Endothelial cell of umbilical vein (primary cell): ENCODE data around the gene KIAA0753. TPM values are rescaled to one million over a fixed set of nuclear protein-coding genes. Genes with fewer than 3 reads are reported as not detected.

Experiments
- BruUV-seq: library from RNA; stranded (reverse); fragments of 400-500 nt; replicated peaks from 2 replicates; lab custom pipeline; 2021; lab: Mats Ljungman, UMichigan
- CTCF ChIA-PET: fragments of 300-600, 350-600 bp; sonication (Branson Sonifier 250); formaldehyde crosslinking; loops from one replicate; lab custom pipeline; 2021; ENCODE audit warnings: antibody characterized with exemption, inconsistent platforms; lab: Charles Lee
- POLR2A ChIA-PET: fragments of 300-600, 350-600 bp; sonication (Branson Sonifier 250); formaldehyde crosslinking; loops from one replicate; lab custom pipeline; 2021; ENCODE audit warnings: antibody characterized with exemption, inconsistent platforms; lab: Charles Lee
- DNase-seq: peaks from one replicate; pipeline ENCODE4 v3.0.0-alpha.2; 2011; ENCODE audit warnings: low read depth, low spot score
- FAIRE-seq: peaks from 2 replicates; lab custom pipeline; 2011; peaks lifted over from hg19 to GRCh38; lab: Jason Lieb, UNC
- H2AFZ ChIP-seq: 2 replicates; pipeline ENCODE4 v1.6.0; 2012; ENCODE audit warnings: low read depth, low read length, control low read depth, inconsistent platforms
- H3K27ac ChIP-seq: 2 replicates; pipeline ENCODE4 v1.5.1; 2011; ENCODE audit warnings: low read depth, mild to moderate bottlenecking, control low read depth, low read length, moderate library complexity; ENCODE audit not compliant: insufficient read depth
- H3K27me3 ChIP-seq, 2 experiments: 2 replicates each; pipeline versions ENCODE4 v1.6.0 to v1.6.1; 2011; ENCODE audit warnings: low read length in 2 of 2, mixed read lengths in 1 of 2; ENCODE audit not compliant: control insufficient read depth in 2 of 2, insufficient read depth in 2 of 2
- H3K36me3 ChIP-seq, 2 experiments: 2 replicates in 1 of 2; 3 replicates in 1 of 2; pipeline ENCODE4 v1.5.1; 2011; ENCODE audit warnings: low read length in 2 of 2, mild to moderate bottlenecking in 1 of 2, moderate library complexity in 1 of 2; ENCODE audit not compliant: control insufficient read depth in 2 of 2, insufficient read depth in 2 of 2; ENCODE audit errors: extremely low read depth in 1 of 2
- H3K4me1 ChIP-seq: 3 replicates; pipeline ENCODE4 v1.5.1; 2011; ENCODE audit warnings: mild to moderate bottlenecking, low read length; ENCODE audit not compliant: control insufficient read depth, insufficient read depth; ENCODE audit errors: extremely low read depth
- H3K4me2 ChIP-seq: 2 replicates; pipeline ENCODE4 v1.6.1; 2011; ENCODE audit warnings: low read length, control low read depth, mixed read lengths; ENCODE audit not compliant: insufficient read depth
- H3K4me3 ChIP-seq, 3 experiments: fragments of 200-600 bp in 1 of 3; sonication (generic), shearing (Covaris generic) in 1 of 3; replicated peaks in 1 of 3; 2 replicates each; pipeline ENCODE4 v1.5.1; 2011 to 2016; ENCODE audit warnings: control low read depth in 3 of 3, low read length in 3 of 3, mild to moderate bottlenecking in 2 of 3, inconsistent platforms in 1 of 3, low read depth in 1 of 3, moderate library complexity in 1 of 3; ENCODE audit not compliant: insufficient read depth in 1 of 3
- H3K79me2 ChIP-seq: 2 replicates; pipeline ENCODE4 v1.6.0; 2012; ENCODE audit warnings: low read length, inconsistent platforms; ENCODE audit not compliant: control insufficient read depth, insufficient read depth
- H3K9ac ChIP-seq: replicated peaks from 2 replicates; pipeline ENCODE3; 2011; ENCODE audit warnings: low read length, control low read depth; ENCODE audit not compliant: insufficient read depth; ENCODE audit errors: extremely low read depth
- H3K9me1 ChIP-seq: replicated peaks from 3 replicates; pipeline ENCODE4 v1.6.0; 2011; ENCODE audit warnings: mild to moderate bottlenecking, low read length; ENCODE audit not compliant: control insufficient read depth, insufficient read depth; ENCODE audit errors: extremely low read depth
- H3K9me3 ChIP-seq: replicated peaks from 2 replicates; pipeline ENCODE4 v1.5.1; 2012; ENCODE audit warnings: low read length, inconsistent platforms; ENCODE audit not compliant: control insufficient read depth, insufficient read depth
- H4K20me1 ChIP-seq: replicated peaks from 2 replicates; pipeline ENCODE3; 2011; ENCODE audit warnings: mild to moderate bottlenecking, low read length; ENCODE audit not compliant: control insufficient read depth, insufficient read depth; ENCODE audit errors: extremely low read depth
- EZH2 ChIP-seq: IDR thresholded peaks from 2 replicates; pipeline ENCODE4 v1.6.1; 2012; ENCODE audit warnings: borderline replicate concordance, low read depth, mild to moderate bottlenecking, moderate library complexity, low read length, inconsistent platforms; ENCODE audit not compliant: severe bottlenecking
- FOS ChIP-seq: IDR thresholded peaks from 2 replicates; pipeline ENCODE4 v1.6.1; 2011; ENCODE audit warnings: mild to moderate bottlenecking, low read length, moderate library complexity, borderline replicate concordance; ENCODE audit not compliant: insufficient read depth
- GATA2 ChIP-seq: IDR thresholded peaks from 2 replicates; pipeline ENCODE4 v1.7.0; 2011; ENCODE audit warnings: low read depth, mild to moderate bottlenecking, moderate library complexity, mixed read lengths, low read length; ENCODE audit not compliant: insufficient read length, insufficient read depth
- JUN ChIP-seq: IDR thresholded peaks from 2 replicates; pipeline ENCODE4 v1.6.1; 2011; ENCODE audit warnings: borderline replicate concordance, low read depth; ENCODE audit not compliant: insufficient read length, insufficient read depth
- MYC ChIP-seq: IDR thresholded peaks from one replicate; pipeline ENCODE4 v1.6.1; 2011; ENCODE audit warnings: mild to moderate bottlenecking, low read depth, low read length
- POLR2A ChIP-seq: IDR thresholded peaks from 2 replicates; pipeline ENCODE4 v1.6.1; 2012; ENCODE audit warnings: low read depth, mild to moderate bottlenecking, control low read depth, low read length
- POLR2AphosphoS5 ChIP-seq: IDR thresholded peaks from 2 replicates; pipeline ENCODE4 v1.6.1; 2012; ENCODE audit warnings: low read depth, mild to moderate bottlenecking, control low read depth, low read length, moderate library complexity; ENCODE audit not compliant: insufficient read depth
- dilution Hi-C: fragments of 300-500 bp; cut with MboI; formaldehyde crosslinking; loops from one replicate; pipeline ENCODE4 v1.15.0; 2019; ENCODE audit warnings: low sequenced_read_pairs; ENCODE audit not compliant: extremely low pct_ligation_motif_present
- intact Hi-C: fragments of 100-400 bp; cut with micrococcal nuclease; formaldehyde crosslinking; loops from one replicate; pipeline ENCODE4 v1.10.0; 2022
- polyA plus RNA-seq, 4 experiments: library from polyadenylated mRNA; depleted of rRNA in 3 of 4; stranded (reverse) in 3 of 4; unstranded in 1 of 4; fragments of >200 nt; gene quantifications; 2 replicates each; pipeline versions ENCODE4 v1.2.1 to v1.2.3, GENCODE V29; 2011 to 2012; ENCODE audit warnings: missing spikeins in 1 of 4
- total RNA-seq: library from RNA; stranded (reverse); gene quantifications from 2 replicates; pipeline ENCODE4 v1.2.3, GENCODE V29; 2021
- TF ChIP-seq, protein P1 (sequence below), 2 donors: IDR thresholded peaks; 1 replicate in 1 of 2; 2 replicates in 1 of 2; pipeline ENCODE4 v1.5.1; 2011; ENCODE audit warnings: low read length in 2 of 2, mild to moderate bottlenecking in 2 of 2, moderate library complexity in 2 of 2, control low read depth in 1 of 2, inconsistent platforms in 1 of 2, low read depth in 1 of 2; ENCODE audit not compliant: insufficient read depth in 1 of 2; ENCODE audit errors: extremely low read depth in 1 of 2
- TF ChIP-seq, protein P2 (sequence below): IDR thresholded peaks from 2 replicates; pipeline ENCODE4 v1.6.1; 2011; ENCODE audit not compliant: insufficient read depth, insufficient read length

KIAA0753 gene
- total and polyA plus RNA-seq, 2 donors (not counting 3 experiments of a cell fraction or from before 2014, with no cell fraction given) = 5.3 to 23.9 TPM

DNA sequence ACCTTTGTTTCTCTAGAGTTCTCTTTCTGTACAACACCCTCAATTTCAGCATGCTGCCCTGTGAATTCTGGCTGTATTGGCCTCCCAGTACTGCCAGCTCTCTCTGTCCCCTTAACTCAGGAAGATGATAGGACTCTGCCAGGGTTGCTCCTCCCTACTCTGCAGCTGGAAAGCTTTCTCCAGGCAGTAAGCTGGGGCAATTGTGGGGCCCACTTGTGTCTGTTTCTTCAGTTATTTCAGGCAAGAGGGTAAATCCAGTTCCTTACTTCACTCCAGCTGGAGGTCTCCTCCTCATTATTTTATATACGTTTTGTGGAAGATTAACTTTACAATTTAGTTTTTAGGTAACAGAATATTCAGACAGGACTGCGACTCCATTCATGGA lies 20.9 kb upstream of the KIAA0753 start:
- Histone ChIP-seq H4K20me1 (no peaks in the 10 kb centered on the region), H2AFZ (no peak overlapping the region), H3K4me2 (no peak overlapping the region), H3K9me3 (no peaks in the 10 kb centered on the region), H3K27me3 (peaks cover 17 to 31% of the 10 kb centered on the region in 2 experiments), H3K9ac (no peak overlapping the region), H3K4me1 (no peaks in the 10 kb centered on the region), H3K9me1 (no peaks in the 10 kb centered on the region), H3K79me2 (no peaks in the 10 kb centered on the region), H3K4me3 (no peak overlapping the region), H3K27ac (no peak overlapping the region), H3K36me3 (no peaks in the 10 kb centered on the region)
- TF ChIP-seq, protein P1, sequence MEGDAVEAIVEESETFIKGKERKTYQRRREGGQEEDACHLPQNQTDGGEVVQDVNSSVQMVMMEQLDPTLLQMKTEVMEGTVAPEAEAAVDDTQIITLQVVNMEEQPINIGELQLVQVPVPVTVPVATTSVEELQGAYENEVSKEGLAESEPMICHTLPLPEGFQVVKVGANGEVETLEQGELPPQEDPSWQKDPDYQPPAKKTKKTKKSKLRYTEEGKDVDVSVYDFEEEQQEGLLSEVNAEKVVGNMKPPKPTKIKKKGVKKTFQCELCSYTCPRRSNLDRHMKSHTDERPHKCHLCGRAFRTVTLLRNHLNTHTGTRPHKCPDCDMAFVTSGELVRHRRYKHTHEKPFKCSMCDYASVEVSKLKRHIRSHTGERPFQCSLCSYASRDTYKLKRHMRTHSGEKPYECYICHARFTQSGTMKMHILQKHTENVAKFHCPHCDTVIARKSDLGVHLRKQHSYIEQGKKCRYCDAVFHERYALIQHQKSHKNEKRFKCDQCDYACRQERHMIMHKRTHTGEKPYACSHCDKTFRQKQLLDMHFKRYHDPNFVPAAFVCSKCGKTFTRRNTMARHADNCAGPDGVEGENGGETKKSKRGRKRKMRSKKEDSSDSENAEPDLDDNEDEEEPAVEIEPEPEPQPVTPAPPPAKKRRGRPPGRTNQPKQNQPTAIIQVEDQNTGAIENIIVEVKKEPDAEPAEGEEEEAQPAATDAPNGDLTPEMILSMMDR (IDR thresholded peaks at IDR 0.05; ENCODE audit: extremely low read depth in 1 of 2, insufficient read depth in 1 of 2, low read depth in 1 of 2, low read length in 2 of 2) = no peak
- TF ChIP-seq MYC (no peak), EZH2 (no peak), FOS (no peak), GATA2 (no peak), POLR2A (no peak), POLR2AphosphoS5 (no peak), JUN (no peak)
- TF ChIP-seq, protein P2, sequence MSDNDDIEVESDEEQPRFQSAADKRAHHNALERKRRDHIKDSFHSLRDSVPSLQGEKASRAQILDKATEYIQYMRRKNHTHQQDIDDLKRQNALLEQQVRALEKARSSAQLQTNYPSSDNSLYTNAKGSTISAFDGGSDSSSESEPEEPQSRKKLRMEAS = no peak
- intact Hi-C loops = no loop called here
- ChIA-PET POLR2A (no interaction called here), CTCF (interaction anchor here (1.0 to 2.0 kb wide), 3 partner anchors 41 to 343 kb away, joined by 3 to 9 read pairs (median 3); no protein-coding TSS in a partner anchor)
- BruUV-seq = no TSS peak
- DNase-seq (no peak), FAIRE-seq (no peak)
- dilution Hi-C loops = no loop called here
